Measurements from ENCODE around the gene RAB1A. TPM values are rescaled to one million over a fixed set of nuclear protein-coding genes. Genes with fewer than 3 reads are reported as not detected.

The RAB1A gene
- total and polyA plus RNA-seq, 9 of the 15 experiments (the other 6 are each of a cell fraction or from before 2014, with no cell fraction given): 43.8 to 163 (median 67.7) TPM

DNA sequence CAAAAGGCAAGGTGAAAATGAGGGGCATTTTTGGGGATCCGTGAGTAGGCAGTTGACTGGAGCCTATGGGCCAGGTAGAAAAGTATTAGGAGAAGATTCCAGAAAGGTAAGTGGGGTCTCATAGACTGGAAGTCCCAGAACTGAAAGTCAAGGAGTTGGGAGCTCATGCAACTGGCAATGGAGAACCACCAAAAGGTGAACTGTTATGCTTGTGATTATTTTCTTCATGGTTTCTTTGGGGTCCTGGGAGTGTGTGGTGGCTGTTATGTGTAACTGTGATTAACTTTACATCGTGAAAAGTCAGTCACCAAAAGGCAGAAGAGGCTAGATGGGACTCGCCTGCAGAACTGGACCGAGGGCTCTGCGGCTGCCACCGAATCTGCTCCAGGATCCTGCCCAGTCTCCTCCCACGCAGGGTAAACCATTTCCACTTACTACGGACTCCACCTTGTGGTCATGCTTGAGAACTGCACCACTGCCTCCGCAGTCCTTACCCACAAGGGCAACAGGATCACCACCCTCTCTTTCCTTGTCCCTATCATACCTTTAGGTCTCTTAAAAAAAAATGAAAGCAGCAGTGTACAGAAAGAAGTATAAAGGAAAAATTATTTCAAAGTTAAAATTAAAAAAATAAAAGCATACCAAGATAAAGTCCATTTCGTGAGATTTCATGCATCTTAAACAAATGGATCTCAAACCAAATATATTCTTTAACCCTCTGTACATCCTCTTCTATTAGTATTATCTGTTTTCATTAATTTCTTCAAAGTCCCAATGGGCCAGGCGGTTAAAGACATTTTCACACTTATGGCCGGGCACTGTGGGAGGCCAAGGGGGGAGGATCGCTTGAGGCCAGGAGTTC, 89.3 kb downstream of the RAB1A start (continued):
- TF ChIP-seq, protein P1, sequence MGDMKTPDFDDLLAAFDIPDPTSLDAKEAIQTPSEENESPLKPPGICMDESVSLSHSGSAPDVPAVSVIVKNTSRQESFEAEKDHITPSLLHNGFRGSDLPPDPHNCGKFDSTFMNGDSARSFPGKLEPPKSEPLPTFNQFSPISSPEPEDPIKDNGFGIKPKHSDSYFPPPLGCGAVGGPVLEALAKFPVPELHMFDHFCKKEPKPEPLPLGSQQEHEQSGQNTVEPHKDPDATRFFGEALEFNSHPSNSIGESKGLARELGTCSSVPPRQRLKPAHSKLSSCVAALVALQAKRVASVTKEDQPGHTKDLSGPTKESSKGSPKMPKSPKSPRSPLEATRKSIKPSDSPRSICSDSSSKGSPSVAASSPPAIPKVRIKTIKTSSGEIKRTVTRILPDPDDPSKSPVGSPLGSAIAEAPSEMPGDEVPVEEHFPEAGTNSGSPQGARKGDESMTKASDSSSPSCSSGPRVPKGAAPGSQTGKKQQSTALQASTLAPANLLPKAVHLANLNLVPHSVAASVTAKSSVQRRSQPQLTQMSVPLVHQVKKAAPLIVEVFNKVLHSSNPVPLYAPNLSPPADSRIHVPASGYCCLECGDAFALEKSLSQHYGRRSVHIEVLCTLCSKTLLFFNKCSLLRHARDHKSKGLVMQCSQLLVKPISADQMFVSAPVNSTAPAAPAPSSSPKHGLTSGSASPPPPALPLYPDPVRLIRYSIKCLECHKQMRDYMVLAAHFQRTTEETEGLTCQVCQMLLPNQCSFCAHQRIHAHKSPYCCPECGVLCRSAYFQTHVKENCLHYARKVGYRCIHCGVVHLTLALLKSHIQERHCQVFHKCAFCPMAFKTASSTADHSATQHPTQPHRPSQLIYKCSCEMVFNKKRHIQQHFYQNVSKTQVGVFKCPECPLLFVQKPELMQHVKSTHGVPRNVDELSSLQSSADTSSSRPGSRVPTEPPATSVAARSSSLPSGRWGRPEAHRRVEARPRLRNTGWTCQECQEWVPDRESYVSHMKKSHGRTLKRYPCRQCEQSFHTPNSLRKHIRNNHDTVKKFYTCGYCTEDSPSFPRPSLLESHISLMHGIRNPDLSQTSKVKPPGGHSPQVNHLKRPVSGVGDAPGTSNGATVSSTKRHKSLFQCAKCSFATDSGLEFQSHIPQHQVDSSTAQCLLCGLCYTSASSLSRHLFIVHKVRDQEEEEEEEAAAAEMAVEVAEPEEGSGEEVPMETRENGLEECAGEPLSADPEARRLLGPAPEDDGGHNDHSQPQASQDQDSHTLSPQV (IDR thresholded peaks at IDR 0.05): no peak
- TF ChIP-seq ZNF263 (CRISPR knock-in tag; IDR thresholded peaks at IDR 0.05; ENCODE audit: borderline replicate concordance) (peak; percentile 35; the same call in 1 of the 2 replicates), ARID2 (IDR thresholded peaks at IDR 0.05) (peak; percentile 92), CTBP1 (IDR thresholded peaks at IDR 0.05; ENCODE audit: borderline replicate concordance) (peak; percentile 71), ZNF764 (CRISPR knock-in tag; IDR thresholded peaks at IDR 0.05; ENCODE audit: low read depth) (no peak), ETV1 (tag; conservative IDR thresholded peaks at IDR 0.05; ENCODE audit: low read depth) (no peak), CBX3 (IDR thresholded peaks at IDR 0.05; ENCODE audit: borderline replicate concordance in 1 of 2, low read length in 2 of 2) (peak in 1 of 2 experiments; percentile 47; a peak in 1 of 3 replicates), EWSR1 (IDR thresholded peaks at IDR 0.05; ENCODE audit: borderline replicate concordance, low read depth, partially characterized antibody) (no peak), ZNF146 (CRISPR knock-in tag; IDR thresholded peaks at IDR 0.05; ENCODE audit: unreplicated experiment) (no peak)
- TF ChIP-seq, protein P2, sequence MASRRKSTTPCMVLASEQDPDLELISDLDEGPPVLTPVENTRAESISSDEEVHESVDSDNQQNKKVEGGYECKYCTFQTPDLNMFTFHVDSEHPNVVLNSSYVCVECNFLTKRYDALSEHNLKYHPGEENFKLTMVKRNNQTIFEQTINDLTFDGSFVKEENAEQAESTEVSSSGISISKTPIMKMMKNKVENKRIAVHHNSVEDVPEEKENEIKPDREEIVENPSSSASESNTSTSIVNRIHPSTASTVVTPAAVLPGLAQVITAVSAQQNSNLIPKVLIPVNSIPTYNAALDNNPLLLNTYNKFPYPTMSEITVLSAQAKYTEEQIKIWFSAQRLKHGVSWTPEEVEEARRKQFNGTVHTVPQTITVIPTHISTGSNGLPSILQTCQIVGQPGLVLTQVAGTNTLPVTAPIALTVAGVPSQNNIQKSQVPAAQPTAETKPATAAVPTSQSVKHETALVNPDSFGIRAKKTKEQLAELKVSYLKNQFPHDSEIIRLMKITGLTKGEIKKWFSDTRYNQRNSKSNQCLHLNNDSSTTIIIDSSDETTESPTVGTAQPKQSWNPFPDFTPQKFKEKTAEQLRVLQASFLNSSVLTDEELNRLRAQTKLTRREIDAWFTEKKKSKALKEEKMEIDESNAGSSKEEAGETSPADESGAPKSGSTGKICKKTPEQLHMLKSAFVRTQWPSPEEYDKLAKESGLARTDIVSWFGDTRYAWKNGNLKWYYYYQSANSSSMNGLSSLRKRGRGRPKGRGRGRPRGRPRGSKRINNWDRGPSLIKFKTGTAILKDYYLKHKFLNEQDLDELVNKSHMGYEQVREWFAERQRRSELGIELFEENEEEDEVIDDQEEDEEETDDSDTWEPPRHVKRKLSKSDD (conservative IDR thresholded peaks at IDR 0.05; ENCODE audit: low read length): no peak
- TF ChIP-seq, protein P3, sequence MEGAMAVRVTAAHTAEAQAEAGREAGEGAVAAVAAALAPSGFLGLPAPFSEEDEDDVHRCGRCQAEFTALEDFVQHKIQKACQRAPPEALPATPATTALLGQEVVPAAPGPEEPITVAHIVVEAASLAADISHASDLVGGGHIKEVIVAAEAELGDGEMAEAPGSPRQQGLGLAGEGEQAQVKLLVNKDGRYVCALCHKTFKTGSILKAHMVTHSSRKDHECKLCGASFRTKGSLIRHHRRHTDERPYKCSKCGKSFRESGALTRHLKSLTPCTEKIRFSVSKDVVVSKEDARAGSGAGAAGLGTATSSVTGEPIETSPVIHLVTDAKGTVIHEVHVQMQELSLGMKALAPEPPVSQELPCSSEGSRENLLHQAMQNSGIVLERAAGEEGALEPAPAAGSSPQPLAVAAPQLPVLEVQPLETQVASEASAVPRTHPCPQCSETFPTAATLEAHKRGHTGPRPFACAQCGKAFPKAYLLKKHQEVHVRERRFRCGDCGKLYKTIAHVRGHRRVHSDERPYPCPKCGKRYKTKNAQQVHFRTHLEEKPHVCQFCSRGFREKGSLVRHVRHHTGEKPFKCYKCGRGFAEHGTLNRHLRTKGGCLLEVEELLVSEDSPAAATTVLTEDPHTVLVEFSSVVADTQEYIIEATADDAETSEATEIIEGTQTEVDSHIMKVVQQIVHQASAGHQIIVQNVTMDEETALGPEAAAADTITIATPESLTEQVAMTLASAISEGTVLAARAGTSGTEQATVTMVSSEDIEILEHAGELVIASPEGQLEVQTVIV (CRISPR knock-in tag; IDR thresholded peaks at IDR 0.05; ENCODE audit: borderline replicate concordance): no peak
- TF ChIP-seq, protein P4, sequence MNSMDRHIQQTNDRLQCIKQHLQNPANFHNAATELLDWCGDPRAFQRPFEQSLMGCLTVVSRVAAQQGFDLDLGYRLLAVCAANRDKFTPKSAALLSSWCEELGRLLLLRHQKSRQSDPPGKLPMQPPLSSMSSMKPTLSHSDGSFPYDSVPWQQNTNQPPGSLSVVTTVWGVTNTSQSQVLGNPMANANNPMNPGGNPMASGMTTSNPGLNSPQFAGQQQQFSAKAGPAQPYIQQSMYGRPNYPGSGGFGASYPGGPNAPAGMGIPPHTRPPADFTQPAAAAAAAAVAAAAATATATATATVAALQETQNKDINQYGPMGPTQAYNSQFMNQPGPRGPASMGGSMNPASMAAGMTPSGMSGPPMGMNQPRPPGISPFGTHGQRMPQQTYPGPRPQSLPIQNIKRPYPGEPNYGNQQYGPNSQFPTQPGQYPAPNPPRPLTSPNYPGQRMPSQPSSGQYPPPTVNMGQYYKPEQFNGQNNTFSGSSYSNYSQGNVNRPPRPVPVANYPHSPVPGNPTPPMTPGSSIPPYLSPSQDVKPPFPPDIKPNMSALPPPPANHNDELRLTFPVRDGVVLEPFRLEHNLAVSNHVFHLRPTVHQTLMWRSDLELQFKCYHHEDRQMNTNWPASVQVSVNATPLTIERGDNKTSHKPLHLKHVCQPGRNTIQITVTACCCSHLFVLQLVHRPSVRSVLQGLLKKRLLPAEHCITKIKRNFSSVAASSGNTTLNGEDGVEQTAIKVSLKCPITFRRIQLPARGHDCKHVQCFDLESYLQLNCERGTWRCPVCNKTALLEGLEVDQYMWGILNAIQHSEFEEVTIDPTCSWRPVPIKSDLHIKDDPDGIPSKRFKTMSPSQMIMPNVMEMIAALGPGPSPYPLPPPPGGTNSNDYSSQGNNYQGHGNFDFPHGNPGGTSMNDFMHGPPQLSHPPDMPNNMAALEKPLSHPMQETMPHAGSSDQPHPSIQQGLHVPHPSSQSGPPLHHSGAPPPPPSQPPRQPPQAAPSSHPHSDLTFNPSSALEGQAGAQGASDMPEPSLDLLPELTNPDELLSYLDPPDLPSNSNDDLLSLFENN (IDR thresholded peaks at IDR 0.05; ENCODE audit: low read depth in 2 of 2, low read length in 2 of 2): no peak

All from K562 (cell line).